Esophagus muscularis mucosa (tissue), 4 donors: ENCODE data around the gene VWA3B.

Source experiments
- CTCF ChIP-seq, 3 experiments: fragments of 200-600 bp in 2 of 3; fragments of 450-650 bp in 1 of 3; sonication (generic) in 2 of 3; IDR thresholded peaks; one replicate each; pipeline ENCODE4 v1.5.1; 2017 to 2019; ENCODE audit warnings: antibody characterized with exemption in 3 of 3, mild to moderate bottlenecking in 2 of 3, moderate library complexity in 1 of 3
- EP300 ChIP-seq: sonication (generic); formaldehyde crosslinking; IDR thresholded peaks from one replicate; pipeline ENCODE4 v1.6.1; 2017; ENCODE audit warnings: antibody characterized with exemption
- POLR2A ChIP-seq: fragments of 450-650 bp; IDR thresholded peaks from one replicate; pipeline ENCODE4 v1.6.1; 2017; ENCODE audit warnings: antibody characterized with exemption, moderate library complexity, mild to moderate bottlenecking, low read depth

- TF ChIP-seq CTCF (IDR thresholded peaks at IDR 0.05) (no peak), EP300 (no peak), POLR2A (no peak)
Measured at GRCh38 chr2:98067160-98067559, 19.8 kb upstream of the VWA3B start.
